GM04503 (cell line): ENCODE data around the gene AKR1C2.
A peak's percentile ranks its signal among the peaks of the same experiment; 100 is the strongest.
"Not testable (repeated sequence)": the region's sequence is repeated elsewhere in the genome, so short reads cannot be mapped to it uniquely, and the experiment has no call there.

Experiments used
- DNase-seq: peaks from one replicate; pipeline ENCODE4 v3.0.0-alpha.2; 2012; ENCODE audit warnings: low read depth

Gene AKR1C2

DNA sequence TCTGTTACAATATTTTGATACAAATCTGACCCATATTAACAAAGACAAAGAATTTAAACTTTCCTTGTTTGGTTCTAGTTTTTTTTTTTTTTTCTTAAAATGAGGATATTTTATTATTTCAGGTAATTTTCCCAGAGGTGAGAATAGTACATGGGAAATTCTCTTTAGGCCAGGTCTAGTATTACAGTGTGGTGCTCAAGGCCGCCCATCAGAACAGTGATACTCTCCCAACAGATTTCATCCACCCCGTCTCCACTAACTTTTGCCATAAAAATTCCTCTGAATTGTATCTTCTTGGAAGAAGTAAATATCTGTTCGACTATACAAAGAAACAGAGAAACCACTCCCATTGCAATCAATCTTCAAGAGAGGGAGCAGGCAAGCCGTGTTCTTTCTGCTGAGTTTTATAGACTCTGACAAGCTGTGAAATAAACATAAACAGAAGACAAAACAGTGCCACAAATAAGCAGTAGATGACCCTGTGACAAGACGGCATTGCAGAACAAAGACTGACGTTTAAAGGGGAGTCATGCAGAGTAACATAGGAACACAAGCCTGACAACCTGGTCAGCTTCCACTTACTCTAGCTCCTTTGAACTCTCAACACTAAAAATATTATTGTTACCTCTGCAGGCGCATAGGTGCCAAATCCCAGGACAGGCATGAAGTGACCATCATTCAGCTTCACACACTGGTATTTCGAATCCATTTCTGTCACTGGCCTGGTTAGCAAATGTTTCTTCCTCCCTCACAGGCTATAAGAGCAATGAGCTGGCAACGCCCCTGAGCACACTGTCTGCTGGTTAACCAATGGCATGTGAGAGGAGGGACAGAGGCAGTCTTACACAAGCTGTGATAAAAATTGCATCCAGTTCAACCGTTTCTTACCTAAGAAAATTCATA lies at the start of gene AKR1C2:
Gene AKR1C2 (minus strand): TSS at position 731 of the 903 bp plus-strand sequence. CDS start 22 bp downstream, at position 709.
- DNase-seq = peak; percentile 11

GRCh38 chr10:5052951-5053500 lies 49.4 kb upstream of the AKR1C2 start:
- DNase-seq = not testable (repeated sequence)

DNA sequence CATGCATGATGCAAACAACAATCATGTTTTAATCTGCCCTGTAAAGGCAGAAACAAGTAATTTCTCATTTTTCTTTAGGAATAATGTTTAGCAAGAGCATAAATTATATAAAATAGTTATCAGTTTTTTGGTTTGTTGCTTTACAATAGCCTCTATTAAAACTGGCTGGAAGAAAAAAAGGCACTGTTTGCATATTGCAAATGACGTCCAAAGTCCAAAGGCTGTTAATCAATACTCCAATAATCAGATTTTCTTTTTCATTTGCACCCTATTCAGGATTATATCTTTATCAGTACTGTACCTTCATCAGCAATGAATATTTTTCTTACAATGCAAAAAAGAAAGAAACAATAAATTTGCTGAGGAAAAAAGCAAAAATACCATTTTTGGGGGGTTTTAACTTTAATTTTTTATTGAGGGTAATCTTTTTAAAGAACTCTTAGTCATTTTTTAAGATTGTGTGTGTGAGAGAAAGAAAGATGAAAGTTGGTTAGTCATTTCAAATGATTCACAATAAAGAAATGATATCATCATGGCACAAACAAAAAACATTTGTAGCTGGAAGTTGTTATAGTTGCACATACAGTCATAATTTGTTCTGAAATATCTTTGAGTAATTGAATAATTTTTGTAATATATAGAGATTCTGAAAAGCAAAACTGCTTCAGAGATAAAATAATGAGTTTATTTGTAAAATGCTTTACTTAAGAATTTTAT lies 44.4 kb upstream of the AKR1C2 start:
- DNase-seq = no peak

DNA sequence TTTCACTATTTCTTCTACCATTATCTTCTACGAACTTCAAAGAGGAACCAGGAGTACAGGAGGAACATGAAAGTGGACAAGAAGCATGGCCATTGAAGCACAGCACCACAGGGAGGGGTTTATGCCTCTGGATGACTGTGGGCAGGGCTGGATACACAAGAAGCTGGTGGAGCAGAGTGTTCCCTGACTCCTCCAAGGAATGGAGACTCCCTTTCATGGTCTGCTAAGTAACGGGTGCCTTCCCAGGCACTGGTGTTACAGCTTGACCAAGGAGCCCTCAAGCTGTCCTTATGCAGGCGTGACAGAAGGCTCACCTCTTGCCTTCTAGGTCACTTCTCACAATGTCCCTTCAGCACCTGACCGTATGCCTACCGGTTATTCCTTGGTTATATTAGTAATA lies 43.4 kb upstream of the AKR1C2 start:
- DNase-seq = not testable (repeated sequence)

- no peak for DNase-seq
Observed at GRCh38 chr10:5046410-5046809, 42.8 kb upstream of the AKR1C2 start.

DNA sequence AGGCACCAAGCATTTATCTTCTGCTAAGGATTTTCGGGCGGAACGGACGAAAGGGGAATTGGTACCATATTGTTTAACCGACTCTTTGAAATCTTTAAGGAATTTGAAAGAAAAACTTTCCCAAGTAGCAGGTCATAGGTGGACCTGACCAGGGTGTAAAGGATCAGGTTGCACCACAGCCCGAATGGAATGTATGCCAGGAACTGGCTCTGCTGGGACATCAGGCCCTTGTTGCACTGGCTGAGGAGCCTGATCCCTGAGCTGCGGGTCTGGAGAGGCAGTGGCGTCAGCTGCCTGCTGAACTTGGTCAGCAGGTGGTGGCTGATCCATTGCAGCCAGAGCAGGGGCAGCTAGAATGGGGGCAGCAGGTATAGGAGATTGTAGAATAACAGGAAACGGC lies 41.4 kb upstream of the AKR1C2 start:
- DNase-seq = no peak

DNA sequence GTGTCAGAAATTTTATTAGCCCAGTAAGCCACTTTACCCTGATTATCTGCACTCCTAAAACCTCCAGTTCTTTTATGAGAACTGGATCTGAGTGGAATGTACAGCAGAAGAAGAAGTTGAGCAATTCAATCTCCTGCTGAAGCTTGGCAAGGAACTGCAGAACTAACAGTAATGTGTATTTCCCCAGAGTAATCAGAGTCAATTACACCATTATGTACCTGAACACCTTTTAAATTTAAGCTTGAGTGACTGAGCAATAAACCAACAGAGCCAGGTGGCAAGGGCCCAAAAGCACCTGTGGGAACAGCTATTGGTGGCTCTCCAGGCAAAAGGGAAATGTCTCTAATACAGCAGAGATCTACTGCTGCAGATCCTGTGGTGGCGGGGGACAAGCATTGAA lies 40.1 kb upstream of the AKR1C2 start:
- no peak for DNase-seq

GRCh38 chr10:5042922-5043321 lies 39.3 kb upstream of the AKR1C2 start:
- DNase-seq = no peak

DNA sequence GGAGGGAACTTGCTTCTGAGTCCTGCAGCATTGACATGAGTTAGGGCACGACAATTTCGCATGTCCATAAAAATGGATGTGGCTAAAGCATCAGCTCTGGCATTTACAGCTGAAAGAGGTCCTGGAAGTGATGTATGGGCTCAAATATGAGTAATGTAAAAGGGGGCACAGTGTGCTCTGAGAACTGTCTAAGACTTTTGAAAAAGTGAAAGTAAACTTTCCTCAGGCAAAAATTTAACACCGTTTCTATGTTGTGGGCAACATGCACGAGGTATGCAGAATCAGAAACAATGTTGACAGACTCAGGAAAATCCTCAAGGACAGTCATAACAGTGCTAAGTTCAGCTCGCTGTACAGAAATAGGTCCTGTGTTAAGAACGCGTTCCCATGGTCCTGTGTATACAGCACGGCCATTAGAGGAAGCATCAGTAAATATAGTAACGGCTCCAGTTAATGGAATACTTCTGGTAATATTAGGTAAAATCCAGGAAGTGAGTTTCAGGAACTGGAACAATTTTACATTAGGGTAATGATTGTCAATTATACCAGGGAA lies 37.9 kb upstream of the AKR1C2 start:
- DNase-seq = no peak

DNA sequence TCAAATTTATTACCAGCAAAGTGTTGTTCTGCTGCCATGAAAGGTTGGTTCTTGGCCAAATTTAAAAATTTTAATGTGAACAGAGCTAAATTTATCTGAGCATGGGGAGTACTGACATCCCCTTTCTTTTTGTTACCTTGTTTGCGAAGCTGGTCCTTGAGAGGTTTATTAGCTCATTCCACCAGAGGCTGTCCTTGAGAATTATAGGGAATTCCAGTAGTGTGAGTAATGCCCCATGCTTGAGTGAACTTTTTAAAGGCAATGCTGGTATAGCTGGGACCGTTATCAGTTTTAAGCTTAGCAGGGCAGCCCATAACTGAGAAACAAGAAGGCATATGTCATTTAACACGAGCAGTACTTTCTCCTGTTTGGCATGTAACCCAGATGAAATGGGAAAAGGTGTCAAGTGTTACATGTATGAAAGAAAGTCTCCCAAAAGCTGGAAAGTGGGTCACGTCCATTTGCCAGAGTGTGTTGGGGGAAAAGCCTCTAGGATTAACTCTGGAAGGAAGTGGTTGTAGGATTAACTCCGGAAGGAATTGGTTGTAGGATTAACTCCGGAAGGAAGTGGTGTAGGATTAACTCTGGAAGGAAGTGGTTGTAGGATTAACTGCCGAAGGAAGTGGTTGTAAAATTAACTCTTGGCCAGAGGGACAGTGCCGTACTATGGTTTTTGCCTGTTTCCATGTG lies 37.3 kb upstream of the AKR1C2 start:
- DNase-seq = no peak

DNA sequence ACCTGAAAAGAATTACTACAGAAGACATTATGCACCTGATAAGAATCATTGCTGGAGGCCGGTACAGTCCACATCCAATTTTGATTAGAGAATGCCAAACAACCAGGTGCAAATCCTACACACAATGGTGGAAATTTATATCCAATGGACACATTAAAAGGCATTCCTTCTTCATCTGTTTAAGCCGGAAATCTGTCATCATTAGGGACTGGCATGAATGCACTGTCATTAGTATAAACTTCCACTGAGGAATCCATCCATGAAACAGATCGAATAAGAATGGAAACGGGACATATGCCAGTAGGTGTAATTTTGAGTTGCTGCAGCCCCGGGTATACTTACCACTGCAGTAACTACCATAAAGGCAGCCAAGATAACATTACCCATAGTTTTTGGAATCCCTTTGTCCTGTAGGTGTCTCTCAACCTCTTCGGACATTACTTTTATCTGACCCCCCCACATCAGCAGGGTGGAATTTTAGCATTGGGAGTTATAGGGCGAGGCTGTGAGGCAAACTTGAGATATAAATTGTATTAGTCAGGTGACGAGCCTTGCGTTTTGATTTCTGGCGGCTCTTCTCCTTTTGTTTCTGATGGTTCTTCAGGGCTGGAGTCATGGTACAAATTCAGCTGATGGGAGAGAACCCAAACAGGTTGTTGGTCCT lies 36.5 kb upstream of the AKR1C2 start:
- no peak for DNase-seq

GRCh38 chr10:5038733-5039132 lies 35.1 kb upstream of the AKR1C2 start:
- DNase-seq = peak; percentile 55

DNA sequence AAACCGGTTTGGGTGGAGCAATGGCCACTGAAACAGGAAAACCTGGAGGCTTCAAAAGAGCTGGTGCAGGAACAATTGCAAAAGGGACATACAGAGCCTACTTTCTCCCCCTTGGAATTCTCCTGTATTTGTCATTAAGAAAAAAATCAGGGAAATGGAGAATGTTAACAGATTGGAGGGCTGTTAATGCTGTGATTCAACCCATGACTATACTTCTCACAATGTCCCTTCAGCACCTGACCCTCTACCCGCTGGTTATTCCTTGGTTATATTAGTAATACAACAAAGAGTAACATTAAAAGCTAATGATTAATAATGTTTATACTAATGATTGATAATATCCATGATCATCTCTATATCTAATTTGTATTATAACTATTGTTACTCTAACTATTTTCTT lies 34.4 kb upstream of the AKR1C2 start:
- no peak for DNase-seq

- no peak for DNase-seq
Observed at GRCh38 chr10:5036511-5036910, 32.9 kb upstream of the AKR1C2 start.

- no peak for DNase-seq
Observed at GRCh38 chr10:5035356-5035755, 31.7 kb upstream of the AKR1C2 start.

DNA sequence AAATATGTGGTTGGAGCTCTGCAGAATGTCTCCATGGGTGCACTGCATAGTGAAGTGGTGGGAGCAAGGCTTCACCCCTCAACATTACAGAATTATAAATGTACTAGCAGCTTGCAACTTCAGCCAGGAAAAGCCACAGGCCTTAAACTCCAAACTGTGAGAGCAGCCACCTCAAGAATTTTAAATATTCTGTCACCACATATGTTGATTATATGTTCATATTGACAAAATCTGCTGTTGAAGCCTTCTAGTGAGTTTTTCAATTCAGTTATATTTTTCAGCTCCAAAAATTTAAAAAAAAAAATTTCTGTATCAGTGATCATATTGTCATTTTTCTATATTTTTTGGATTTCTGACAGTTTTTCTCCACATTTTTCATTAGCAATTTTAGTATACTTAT lies 30.9 kb upstream of the AKR1C2 start:
- no peak for DNase-seq

DNA sequence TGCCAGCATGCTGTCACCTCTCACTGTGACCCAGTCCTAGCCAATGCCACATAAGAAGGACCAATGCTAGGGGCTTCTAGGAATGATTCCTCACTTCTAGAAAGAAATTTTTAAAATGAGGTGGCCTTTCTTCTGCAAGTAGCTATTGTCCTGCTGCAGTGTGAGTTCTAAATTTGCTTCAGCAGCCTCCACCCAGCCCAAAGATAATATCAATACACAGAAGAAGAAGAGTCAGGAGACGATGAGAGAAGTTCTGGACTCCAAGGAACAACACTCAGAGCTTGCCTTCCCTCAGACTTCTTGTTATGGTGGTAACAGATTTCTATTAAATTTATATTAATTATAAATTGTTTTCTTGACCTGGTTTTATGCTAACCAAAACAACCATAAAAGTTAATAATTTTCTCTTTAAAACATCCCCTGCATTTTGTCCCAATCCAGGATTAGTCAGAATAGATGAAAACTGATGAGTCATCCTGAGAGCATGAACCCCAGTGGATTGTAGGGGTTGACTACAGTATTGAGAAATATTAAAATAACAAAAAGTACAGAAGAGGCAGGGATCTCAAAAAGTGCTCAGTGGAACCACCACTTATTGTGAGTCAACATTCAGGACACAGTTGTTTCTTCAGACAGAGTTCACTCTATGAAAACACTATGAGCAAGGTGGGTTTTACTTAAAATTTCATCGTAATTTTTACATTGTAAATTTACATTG lies 29.6 kb upstream of the AKR1C2 start:
- peak; percentile 43 for DNase-seq

DNA sequence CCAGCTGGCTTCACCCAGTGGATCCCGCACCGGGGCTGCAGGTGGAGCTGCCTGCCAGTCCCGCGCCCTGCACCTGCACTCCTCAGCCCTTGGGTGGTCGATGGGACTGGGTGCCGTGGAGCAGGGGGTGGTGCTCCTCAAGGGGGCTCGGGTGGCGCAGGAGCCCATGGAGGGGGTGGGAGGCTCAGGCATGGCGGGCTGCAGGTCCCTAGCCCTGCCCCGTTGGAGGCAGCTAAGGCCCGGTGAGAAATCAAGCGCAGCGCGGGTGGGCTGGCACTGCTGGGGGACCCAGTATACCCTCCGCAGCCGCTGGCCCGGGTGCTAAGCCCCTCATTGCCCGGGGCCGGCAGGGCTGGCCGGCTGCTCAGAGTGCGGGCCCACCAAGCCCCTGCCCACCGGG lies 28.8 kb upstream of the AKR1C2 start:
- DNase-seq = not testable (repeated sequence)

GRCh38 chr10:5031588-5031987 lies 27.9 kb upstream of the AKR1C2 start:
- not testable (repeated sequence) for DNase-seq

GRCh38 chr10:5030989-5031388 lies 27.3 kb upstream of the AKR1C2 start:
- DNase-seq = no peak

GRCh38 chr10:5025461-5025881 lies 21.8 kb upstream of the AKR1C2 start:
- DNase-seq = not testable (repeated sequence)
